K562 (cell line): ENCODE measurements around the gene SLC22A4. TPM values are rescaled to one million over a fixed set of nuclear protein-coding genes. Genes with fewer than 3 reads are reported as not detected.

Source experiments
- ATF7 ChIP-seq: fragments of 450-650 bp; IDR thresholded peaks from 2 replicates; pipeline ENCODE4 v1.7.1; 2014; ENCODE audit warnings: mild to moderate bottlenecking, moderate library complexity
- BHLHE40 ChIP-seq: IDR thresholded peaks from 2 replicates; pipeline ENCODE4 v1.6.1; 2011; ENCODE audit warnings: low read length, improper control_type of control experiment
- CAMTA2 ChIP-seq: fragments of 250-450 bp; sonication (Bioruptor Pico); conservative IDR thresholded peaks from 2 replicates; pipeline ENCODE4 v1.5.1; 2022
- CCNT2 ChIP-seq: IDR thresholded peaks from 2 replicates; pipeline ENCODE4 v1.6.1; 2011; ENCODE audit warnings: borderline replicate concordance, low read depth, mild to moderate bottlenecking, moderate library complexity, mixed read lengths, low read length; ENCODE audit not compliant: insufficient read length; ENCODE audit errors: extremely low read depth
- CEBPB ChIP-seq: fragments of 450-650 bp; IDR thresholded peaks from 2 replicates; pipeline ENCODE4 v1.6.1; 2016; ENCODE audit warnings: missing genetic modification characterization, missing compliant biosample characterization
- CXXC5 ChIP-seq: fragments of 250-450 bp; sonication (Bioruptor Pico); IDR thresholded peaks from 2 replicates; pipeline ENCODE4 v1.8.0; 2022; ENCODE audit warnings: inconsistent platforms, mild to moderate bottlenecking, moderate library complexity
- HDAC1 ChIP-seq, 2 experiments: fragments of 450-650 bp; IDR thresholded peaks; 2 replicates each; pipeline ENCODE4 v1.6.1; 2016 to 2017; ENCODE audit warnings: inconsistent platforms in 1 of 2, mild to moderate bottlenecking in 1 of 2, moderate library complexity in 1 of 2
- KAT2B ChIP-seq: IDR thresholded peaks from one replicate; pipeline ENCODE4 v1.6.1; 2012; ENCODE audit warnings: low read depth, mild to moderate bottlenecking, control low read depth, inconsistent platforms, low read length, moderate library complexity
- KLF13 ChIP-seq: fragments of 450-650 bp; IDR thresholded peaks from 2 replicates; pipeline ENCODE4 v1.6.1; 2016; ENCODE audit warnings: missing genetic modification characterization, low read depth, mild to moderate bottlenecking, missing compliant biosample characterization, moderate library complexity, borderline replicate concordance
- MEIS2 ChIP-seq: fragments of 450-650 bp; IDR thresholded peaks from 2 replicates; pipeline ENCODE4 v1.6.1; 2014; ENCODE audit warnings: mild to moderate bottlenecking; ENCODE audit not compliant: partially characterized antibody
- NBN ChIP-seq: fragments of 450-650 bp; IDR thresholded peaks from 2 replicates; pipeline ENCODE4 v1.6.1; 2016; ENCODE audit warnings: low read depth, mild to moderate bottlenecking
- PTBP1 ChIP-seq: fragments of 200-400 bp; formaldehyde crosslinking; IDR thresholded peaks from 2 replicates; pipeline ENCODE4 v1.6.1; 2017; ENCODE audit warnings: low read depth, low read length
- SIN3B ChIP-seq: fragments of 450-650 bp; IDR thresholded peaks from 2 replicates; pipeline ENCODE4 v1.6.1; 2017; ENCODE audit warnings: low read depth, mild to moderate bottlenecking, moderate library complexity
- SLC30A9 ChIP-seq: fragments of 250-450 bp; sonication (Bioruptor Pico); IDR thresholded peaks from 2 replicates; pipeline ENCODE4 v1.8.0; 2022; ENCODE audit warnings: mild to moderate bottlenecking, moderate library complexity
- SREBF2 ChIP-seq: sonication (generic); formaldehyde crosslinking; IDR thresholded peaks from 2 replicates; pipeline ENCODE4 v1.4.0; 2020; ENCODE audit warnings: mild to moderate bottlenecking, missing genetic modification reagents
- ZBTB2 ChIP-seq: fragments of 450-650 bp; IDR thresholded peaks from 2 replicates; pipeline ENCODE4 v1.6.1; 2016; ENCODE audit warnings: antibody characterized with exemption
- ZFP1 ChIP-seq: fragments of 450-650 bp; formaldehyde crosslinking; IDR thresholded peaks from 2 replicates; pipeline ENCODE4 v1.4.0; 2020; ENCODE audit warnings: mild to moderate bottlenecking, mixed read lengths
- ZNF3 ChIP-seq: fragments of 250-450 bp; sonication (Bioruptor Pico); IDR thresholded peaks from 2 replicates; pipeline ENCODE4 v1.5.0; 2021; ENCODE audit warnings: mild to moderate bottlenecking, moderate library complexity
- polyA plus RNA-seq, 8 experiments: library from polyadenylated mRNA; depleted of rRNA in 4 of 8; stranded (reverse) in 5 of 8; unstranded in 3 of 8; fragments of >200 nt; fragmentation: Nextera tagmentation in 2 of 8; fragmentation: Illumina TruSeq in 1 of 8; extraction: Ambion mirVana in 2 of 8; extraction: Trizol in 1 of 8; gene quantifications; 2 replicates each; pipeline versions ENCODE4 v1.2.1 to v1.2.3, GENCODE V29; 2011 to 2014; ENCODE audit warnings: inconsistent platforms in 1 of 8, missing spikeins in 1 of 8
- total RNA-seq, 7 experiments: library from RNA; depleted of rRNA in 6 of 7; stranded (reverse); fragments of >200 nt in 6 of 7; fragmentation: Illumina TruSeq in 2 of 7; extraction: Trizol in 2 of 7; gene quantifications; 2 replicates each; pipeline versions ENCODE4 v1.2.1 to v1.2.3, GENCODE V29; 2011 to 2021; ENCODE audit warnings: low replicate concordance in 1 of 7
- TF ChIP-seq, protein P1 (sequence below): fragments of 450-650 bp; conservative IDR thresholded peaks from 2 replicates; pipeline ENCODE4 v1.6.1; 2016; ENCODE audit warnings: missing genetic modification characterization, low read depth, mild to moderate bottlenecking, missing compliant biosample characterization, moderate library complexity
- TF ChIP-seq, protein P2 (sequence below): fragments of 250-450 bp; sonication (Bioruptor Pico); IDR thresholded peaks from 2 replicates; pipeline ENCODE4 v1.8.0; 2022; ENCODE audit warnings: moderate library complexity, mild to moderate bottlenecking, inconsistent platforms
- TF ChIP-seq, protein P3 (sequence below): fragments of 450-650 bp; formaldehyde crosslinking; IDR thresholded peaks from 2 replicates; pipeline ENCODE4 v1.4.0; 2020; ENCODE audit warnings: mild to moderate bottlenecking, mixed read lengths
- TF ChIP-seq, protein P4 (sequence below): conservative IDR thresholded peaks from 2 replicates; pipeline ENCODE4 v1.6.1; 2011; ENCODE audit warnings: low read depth, mild to moderate bottlenecking, low read length; ENCODE audit not compliant: control insufficient read depth

The SLC22A4 gene
- total and polyA plus RNA-seq, 9 of the 15 experiments (the other 6 are each of a cell fraction or from before 2014, with no cell fraction given): 2.7 to 9.5 (median 6.2) TPM

DNA sequence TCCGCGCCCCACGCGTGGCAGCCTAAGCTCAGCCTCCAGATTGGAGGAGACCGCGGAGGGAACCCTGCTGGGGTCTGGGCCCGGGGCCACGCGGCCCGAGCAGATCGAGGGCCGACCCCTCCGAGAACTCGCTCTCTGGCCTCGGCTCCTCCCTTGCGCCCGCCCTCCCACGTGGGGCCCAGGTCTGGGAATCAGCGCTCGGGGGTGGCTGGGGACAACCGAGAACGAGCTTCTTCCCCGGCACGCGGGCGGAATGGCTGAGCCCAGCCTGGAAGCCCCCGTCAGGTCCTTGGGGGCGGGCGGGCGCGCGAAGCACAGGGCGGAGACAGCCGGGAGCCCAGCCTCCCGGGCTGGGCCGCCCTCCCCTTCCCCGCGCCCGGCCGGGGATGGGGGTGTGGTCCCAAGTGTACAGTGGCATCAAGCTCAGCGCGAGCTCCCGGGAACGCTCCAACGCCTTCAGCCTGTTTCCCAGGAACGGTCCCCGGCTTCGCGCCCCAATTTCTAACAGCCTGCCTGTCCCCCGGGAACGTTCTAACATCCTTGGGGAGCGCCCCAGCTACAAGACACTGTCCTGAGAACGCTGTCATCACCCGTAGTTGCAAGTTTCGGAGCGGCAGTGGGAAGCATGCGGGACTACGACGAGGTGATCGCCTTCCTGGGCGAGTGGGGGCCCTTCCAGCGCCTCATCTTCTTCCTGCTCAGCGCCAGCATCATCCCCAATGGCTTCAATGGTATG, at the start of gene SLC22A4 (continued):
- TF ChIP-seq, protein P1, sequence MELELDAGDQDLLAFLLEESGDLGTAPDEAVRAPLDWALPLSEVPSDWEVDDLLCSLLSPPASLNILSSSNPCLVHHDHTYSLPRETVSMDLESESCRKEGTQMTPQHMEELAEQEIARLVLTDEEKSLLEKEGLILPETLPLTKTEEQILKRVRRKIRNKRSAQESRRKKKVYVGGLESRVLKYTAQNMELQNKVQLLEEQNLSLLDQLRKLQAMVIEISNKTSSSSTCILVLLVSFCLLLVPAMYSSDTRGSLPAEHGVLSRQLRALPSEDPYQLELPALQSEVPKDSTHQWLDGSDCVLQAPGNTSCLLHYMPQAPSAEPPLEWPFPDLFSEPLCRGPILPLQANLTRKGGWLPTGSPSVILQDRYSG: no peak
- TF ChIP-seq, protein P2, sequence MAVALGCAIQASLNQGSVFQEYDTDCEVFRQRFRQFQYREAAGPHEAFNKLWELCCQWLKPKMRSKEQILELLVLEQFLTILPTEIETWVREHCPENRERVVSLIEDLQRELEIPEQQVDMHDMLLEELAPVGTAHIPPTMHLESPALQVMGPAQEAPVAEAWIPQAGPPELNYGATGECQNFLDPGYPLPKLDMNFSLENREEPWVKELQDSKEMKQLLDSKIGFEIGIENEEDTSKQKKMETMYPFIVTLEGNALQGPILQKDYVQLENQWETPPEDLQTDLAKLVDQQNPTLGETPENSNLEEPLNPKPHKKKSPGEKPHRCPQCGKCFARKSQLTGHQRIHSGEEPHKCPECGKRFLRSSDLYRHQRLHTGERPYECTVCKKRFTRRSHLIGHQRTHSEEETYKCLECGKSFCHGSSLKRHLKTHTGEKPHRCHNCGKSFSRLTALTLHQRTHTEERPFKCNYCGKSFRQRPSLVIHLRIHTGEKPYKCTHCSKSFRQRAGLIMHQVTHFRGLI (CRISPR knock-in tag): no peak
- TF ChIP-seq SIN3B (no peak), MEIS2 (peak; percentile 14), KLF13 (peak; percentile 62; the same call in 1 of the 2 replicates), SLC30A9 (CRISPR knock-in tag) (no peak), CEBPB (tag) (no peak), CXXC5 (CRISPR knock-in tag) (no peak), ZFP1 (no peak), KAT2B (no peak), ZBTB2 (no peak), NBN (no peak), BHLHE40 (peak; percentile 62; the same call in 1 of the 2 replicates), ATF7 (peak; percentile 70), PTBP1 (no peak), ZNF3 (CRISPR knock-in tag) (no peak), CAMTA2 (CRISPR knock-in tag) (no peak), HDAC1 (IDR thresholded peaks at IDR 0.05) (peak in 1 of 2 experiments; percentile 67; a peak in 2 of 4 replicates), SREBF2 (CRISPR knock-in tag) (no peak), CCNT2 (peak; percentile 50)
- TF ChIP-seq, protein P3, sequence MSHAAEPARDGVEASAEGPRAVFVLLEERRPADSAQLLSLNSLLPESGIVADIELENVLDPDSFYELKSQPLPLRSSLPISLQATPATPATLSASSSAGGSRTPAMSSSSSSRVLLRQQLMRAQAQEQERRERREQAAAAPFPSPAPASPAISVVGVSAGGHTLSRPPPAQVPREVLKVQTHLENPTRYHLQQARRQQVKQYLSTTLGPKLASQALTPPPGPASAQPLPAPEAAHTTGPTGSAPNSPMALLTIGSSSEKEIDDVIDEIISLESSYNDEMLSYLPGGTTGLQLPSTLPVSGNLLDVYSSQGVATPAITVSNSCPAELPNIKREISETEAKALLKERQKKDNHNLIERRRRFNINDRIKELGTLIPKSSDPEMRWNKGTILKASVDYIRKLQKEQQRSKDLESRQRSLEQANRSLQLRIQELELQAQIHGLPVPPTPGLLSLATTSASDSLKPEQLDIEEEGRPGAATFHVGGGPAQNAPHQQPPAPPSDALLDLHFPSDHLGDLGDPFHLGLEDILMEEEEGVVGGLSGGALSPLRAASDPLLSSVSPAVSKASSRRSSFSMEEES: no peak
- TF ChIP-seq, protein P4, sequence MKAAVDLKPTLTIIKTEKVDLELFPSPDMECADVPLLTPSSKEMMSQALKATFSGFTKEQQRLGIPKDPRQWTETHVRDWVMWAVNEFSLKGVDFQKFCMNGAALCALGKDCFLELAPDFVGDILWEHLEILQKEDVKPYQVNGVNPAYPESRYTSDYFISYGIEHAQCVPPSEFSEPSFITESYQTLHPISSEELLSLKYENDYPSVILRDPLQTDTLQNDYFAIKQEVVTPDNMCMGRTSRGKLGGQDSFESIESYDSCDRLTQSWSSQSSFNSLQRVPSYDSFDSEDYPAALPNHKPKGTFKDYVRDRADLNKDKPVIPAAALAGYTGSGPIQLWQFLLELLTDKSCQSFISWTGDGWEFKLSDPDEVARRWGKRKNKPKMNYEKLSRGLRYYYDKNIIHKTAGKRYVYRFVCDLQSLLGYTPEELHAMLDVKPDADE: peak; percentile 43; the same call in 1 of the 2 replicates
